Common myeloid progenitor, CD34-positive (primary cell): Measurements from ENCODE around the gene CCDC181. TPM values are rescaled to one million over a fixed set of nuclear protein-coding genes. Genes with fewer than 3 reads are reported as not detected.

Experiments
- CTCF ChIA-PET: fragments of 350-600 bp; sonication (Branson Sonifier 250); formaldehyde crosslinking; loops from one replicate; lab custom pipeline; 2021; ENCODE audit warnings: antibody characterized with exemption; lab: Charles Lee
- POLR2A ChIA-PET: fragments of 350-600 bp; sonication (Branson Sonifier 250); formaldehyde crosslinking; loops from one replicate; lab custom pipeline; 2021; ENCODE audit warnings: antibody characterized with exemption; lab: Charles Lee
- DNase-seq, 3 donors: peaks; one replicate each; pipeline versions ENCODE4 v3.0.0 to v3.0.0-alpha.2; 2013
- H3K27ac ChIP-seq, 2 experiments: 1 replicate in 1 of 2; 2 replicates in 1 of 2; pipeline ENCODE4 v1.7.0; 2013; ENCODE audit warnings: inconsistent platforms in 2 of 2, low read length in 2 of 2, mild to moderate bottlenecking in 2 of 2, low read depth in 1 of 2, moderate library complexity in 1 of 2; ENCODE audit not compliant: severe bottlenecking in 2 of 2, insufficient read depth in 1 of 2, poor library complexity in 1 of 2
- H3K27me3 ChIP-seq, 5 experiments: replicated peaks in 2 of 5; 1 replicate in 3 of 5; 2 replicates in 2 of 5; pipeline versions ENCODE4 v1.6.1 to v1.7.0; 2013; ENCODE audit warnings: low read length in 4 of 5, mild to moderate bottlenecking in 2 of 5, moderate library complexity in 2 of 5, inconsistent platforms in 1 of 5; ENCODE audit not compliant: insufficient read depth in 5 of 5, control insufficient read depth in 4 of 5
- H3K36me3 ChIP-seq, 4 experiments: 1 replicate in 2 of 4; 2 replicates in 2 of 4; pipeline versions ENCODE4 v1.6.1 to v1.7.0; 2013; ENCODE audit warnings: low read length in 3 of 4, control low read depth in 1 of 4, mild to moderate bottlenecking in 1 of 4; ENCODE audit not compliant: control insufficient read depth in 4 of 4, insufficient read depth in 4 of 4
- H3K4me1 ChIP-seq, 4 experiments: 1 replicate in 3 of 4; 2 replicates in 1 of 4; pipeline versions ENCODE4 v1.6.1 to v1.7.1; 2013; ENCODE audit warnings: low read length in 3 of 4, mild to moderate bottlenecking in 3 of 4, control low read depth in 1 of 4, inconsistent platforms in 1 of 4, moderate library complexity in 1 of 4; ENCODE audit not compliant: control insufficient read depth in 4 of 4, insufficient read depth in 4 of 4; ENCODE audit errors: control extremely low read depth in 1 of 4
- H3K4me3 ChIP-seq, 7 experiments: 1 replicate in 4 of 7; 2 replicates in 3 of 7; pipeline versions ENCODE4 v1.5.1 to v1.7.0; 2013; ENCODE audit warnings: mild to moderate bottlenecking in 7 of 7, low read length in 6 of 7, moderate library complexity in 6 of 7, inconsistent platforms in 2 of 7, low read depth in 2 of 7, control low read depth in 1 of 7; ENCODE audit not compliant: insufficient read depth in 4 of 7, control insufficient read depth in 1 of 7; ENCODE audit errors: extremely low read depth in 1 of 7
- H3K9me3 ChIP-seq, 5 experiments: 1 replicate in 4 of 5; 2 replicates in 1 of 5; pipeline versions ENCODE4 v1.6.1 to v1.7.1; 2013; ENCODE audit warnings: low read length in 4 of 5, mild to moderate bottlenecking in 2 of 5, inconsistent platforms in 1 of 5, low read depth in 1 of 5, moderate library complexity in 1 of 5; ENCODE audit not compliant: control insufficient read depth in 4 of 5, insufficient read depth in 2 of 5; ENCODE audit errors: control extremely low read depth in 1 of 5
- WGBS: methylation state at CpG from one replicate; pipeline ENCODE4 v1.1.5; 2013; ENCODE audit not compliant: insufficient coverage; 5-methylcytosine and 5-hydroxymethylcytosine counted together
- polyA plus RNA-seq: library from polyadenylated mRNA; unstranded; fragments of 120-200 nt; gene quantifications from one replicate; pipeline ENCODE4 v1.2.1, GENCODE V29; 2013

CCDC181 gene
- polyA plus RNA-seq: 2.8 TPM

DNA sequence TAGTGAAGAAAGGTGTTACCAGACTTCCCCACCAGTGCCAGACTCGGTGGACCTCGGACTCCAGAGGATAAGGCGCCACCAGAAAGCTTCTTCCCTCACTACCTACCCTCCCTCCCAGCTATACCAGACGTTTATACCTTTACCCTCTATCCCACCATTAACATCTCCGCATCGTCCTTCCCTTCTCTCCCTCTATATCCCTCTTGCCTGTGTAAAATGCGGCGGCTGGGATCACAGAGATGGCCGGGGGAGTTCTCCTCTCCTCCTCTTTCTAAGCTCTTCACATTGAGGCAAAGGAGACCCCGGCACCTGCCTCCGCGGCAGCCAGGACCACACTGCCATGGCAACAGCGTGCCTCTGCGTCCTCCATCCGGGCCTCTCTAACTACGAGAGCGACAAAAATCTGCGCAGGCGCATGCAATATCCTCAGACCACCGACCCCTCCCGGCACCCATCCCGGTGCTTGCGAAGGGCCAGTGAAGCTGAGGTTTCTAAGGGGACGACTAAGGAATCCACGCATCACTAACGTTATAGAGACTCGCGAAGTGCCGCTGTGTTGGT is at the start of gene CCDC181:
TSS of gene CCDC181 (minus strand) at position 394 of the 561 bp plus-strand sequence. CDS start 2,547 bp downstream, outside the sequence.
- H3K9me3 ChIP-seq: no peaks in the 10 kb centered on the region
- WGBS: 0% methylated on average over 17 of the region's 29 CpGs
- peaks cover 3 to 10% (median 7%) of the 10 kb centered on the region in 4 experiments for H3K4me1 ChIP-seq
- ChIA-PET CTCF (interaction anchor here (1.0 to 1.4 kb wide), 3 partner anchors 23 to 824 kb away, joined by 3 to 4 read pairs (median 4); no protein-coding TSS in a partner anchor), POLR2A (no interaction called here)
- peak within 1 kb of the TSS in 1 of 2 experiments; percentile 12 for H3K27ac ChIP-seq
- H3K4me3 ChIP-seq: peak within 1 kb of the TSS; percentile 58 to 76 (median 73)
- H3K27me3 ChIP-seq: peaks cover 0 to 11% (median 0%) of the 10 kb centered on the region in 5 experiments
- H3K36me3 ChIP-seq: no peaks in the 10 kb centered on the region
- peak; percentile 67 to 84 (median 70) for DNase-seq

- CTCF ChIA-PET: no interaction called here
Measured at GRCh38 chr1:169475806-169476387, 48.6 kb upstream of the CCDC181 start.

DNA sequence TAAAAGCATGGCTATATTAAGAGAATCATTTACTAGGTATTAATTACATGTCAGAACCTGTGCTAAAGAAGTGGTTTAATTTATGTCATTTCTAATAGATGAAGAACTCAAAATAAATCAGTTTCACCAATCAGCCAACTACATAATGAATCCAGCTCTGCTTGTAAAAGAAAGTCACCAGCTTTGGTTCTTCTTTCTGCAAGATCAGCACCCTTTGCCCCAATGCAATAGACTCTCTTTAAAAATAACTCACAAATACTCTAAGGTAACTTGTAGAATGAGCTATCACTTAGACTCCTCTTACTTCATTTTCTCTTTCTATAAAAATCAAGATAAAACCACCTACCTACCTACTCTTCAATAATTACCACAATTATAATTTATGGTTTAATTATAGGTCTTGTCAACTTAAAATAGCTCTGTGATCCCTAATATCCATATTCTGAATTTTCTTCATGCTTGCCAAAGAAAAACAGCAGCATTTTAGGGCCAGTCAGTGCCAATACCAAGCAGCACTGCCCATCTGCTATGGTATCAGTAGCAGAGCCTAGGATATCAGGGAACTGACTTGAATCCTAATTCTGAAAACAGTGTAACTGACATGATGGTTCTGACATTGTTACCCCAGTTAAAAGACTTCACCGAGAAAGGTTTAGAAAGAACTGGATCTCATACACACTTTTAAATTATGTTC is 47.2 kb upstream of the CCDC181 start:
- POLR2A ChIA-PET: no interaction called here
- DNase-seq: no peak
- Histone ChIP-seq H3K4me3 (no peak overlapping the region), H3K36me3 (peaks cover 2 to 16% (median 7%) of the 10 kb centered on the region in 4 experiments), H3K9me3 (no peaks in the 10 kb centered on the region), H3K4me1 (peaks cover 0 to 2% (median 0%) of the 10 kb centered on the region in 4 experiments), H3K27me3 (no peaks in the 10 kb centered on the region), H3K27ac (no peak overlapping the region)
- CTCF ChIA-PET: interaction anchor here (0.8 kb wide), 1 partner anchor 72 kb away, joined by 3 read pairs; no protein-coding TSS in a partner anchor
- no CpG with 5 or more reads among the region's 1 CpG for WGBS

More at GRCh38 chr1:169475806-169476387, 48.6 kb upstream of the CCDC181 start:
- H3K27ac ChIP-seq: no peak overlapping the region
- WGBS: no CpG with 5 or more reads among the region's 3 CpGs
- H3K36me3 ChIP-seq: peaks cover 2 to 13% (median 7%) of the 10 kb centered on the region in 4 experiments
- H3K9me3 ChIP-seq: no peaks in the 10 kb centered on the region
- POLR2A ChIA-PET: no interaction called here
- no peak overlapping the region for H3K4me3 ChIP-seq
- no peak for DNase-seq
- H3K27me3 ChIP-seq: no peaks in the 10 kb centered on the region
- peaks cover 0 to 3% (median 0%) of the 10 kb centered on the region in 4 experiments for H3K4me1 ChIP-seq

GRCh38 chr1:169473347-169473746 is 46.1 kb upstream of the CCDC181 start:
- CTCF ChIA-PET: interaction anchor here (0.8 to 1.0 kb wide), 2 partner anchors 10 to 73 kb away, joined by 3 read pairs; no protein-coding TSS in a partner anchor
- Histone ChIP-seq H3K36me3 (peaks cover 4 to 26% (median 8%) of the 10 kb centered on the region in 4 experiments), H3K27me3 (no peaks in the 10 kb centered on the region), H3K4me3 (no peak overlapping the region), H3K4me1 (no peaks in the 10 kb centered on the region), H3K27ac (no peak overlapping the region), H3K9me3 (no peaks in the 10 kb centered on the region)
- POLR2A ChIA-PET: no interaction called here
- DNase-seq: peak in 1 of 3 donors; percentile 34
- 98% methylated on average over 4 of the region's 5 CpGs for WGBS

DNA sequence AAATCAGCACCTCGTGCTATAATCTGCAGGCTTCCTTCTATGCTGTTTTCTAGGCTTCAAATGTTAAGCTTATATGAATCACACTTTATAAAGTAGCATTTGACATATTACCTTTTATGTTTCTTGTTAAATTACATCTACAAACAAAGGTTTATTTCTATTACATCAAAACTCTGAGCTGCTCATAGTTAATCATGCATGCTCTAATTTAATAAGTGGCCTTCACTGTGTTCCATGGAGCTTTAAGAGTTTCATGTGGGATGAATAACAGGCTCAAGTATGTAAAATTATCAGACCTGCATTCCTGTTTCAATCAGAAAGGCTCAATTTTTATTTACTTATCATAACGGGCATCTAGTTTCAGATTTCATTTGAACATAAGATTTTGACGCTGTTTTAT is 45.5 kb upstream of the CCDC181 start:
- Histone ChIP-seq H3K9me3 (no peaks in the 10 kb centered on the region), H3K27ac (no peak overlapping the region), H3K4me3 (no peak overlapping the region), H3K4me1 (no peaks in the 10 kb centered on the region), H3K27me3 (no peaks in the 10 kb centered on the region), H3K36me3 (peaks cover 7 to 31% (median 11%) of the 10 kb centered on the region in 4 experiments)
- CTCF ChIA-PET: interaction anchor here (1.0 kb wide), 1 partner anchor 11 kb away, joined by 3 read pairs; no protein-coding TSS in a partner anchor
- POLR2A ChIA-PET: no interaction called here
- WGBS: no CpG with 5 or more reads among the region's 3 CpGs
- DNase-seq: no peak

DNA sequence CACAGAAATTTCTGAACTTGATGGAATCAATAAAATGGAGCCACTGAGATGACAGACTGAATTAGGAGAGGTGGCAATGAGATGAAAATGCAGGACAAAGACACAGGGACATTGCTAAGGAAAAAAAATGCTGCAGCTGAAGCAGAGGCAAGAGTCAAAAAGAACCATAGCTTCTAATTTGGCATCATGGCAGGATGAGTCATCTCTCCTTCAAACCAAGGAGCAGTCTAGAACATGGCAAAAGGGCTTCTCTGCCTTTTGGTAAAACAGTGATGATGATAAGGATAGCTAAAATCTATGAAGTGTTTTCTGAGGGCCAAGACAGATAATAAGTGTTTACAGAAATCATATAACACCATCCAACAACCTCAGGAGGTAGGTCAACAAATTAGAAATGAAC is 41.7 kb upstream of the CCDC181 start:
- H3K36me3 ChIP-seq: peaks cover 4 to 30% (median 12%) of the 10 kb centered on the region in 4 experiments
- CTCF ChIA-PET: interaction anchor here (0.8 kb wide), 1 partner anchor 77 kb away, joined by 5 read pairs; no protein-coding TSS in a partner anchor
- DNase-seq: no peak

More for the DNA sequence above, 41.7 kb upstream of the CCDC181 start:
- Histone ChIP-seq H3K9me3 (no peaks in the 10 kb centered on the region), H3K4me3 (no peak overlapping the region), H3K4me1 (peaks cover 0 to 18% (median 2%) of the 10 kb centered on the region in 4 experiments), H3K27ac (no peak overlapping the region), H3K27me3 (no peaks in the 10 kb centered on the region)
- POLR2A ChIA-PET: no interaction called here
